ENCODE measurements around the gene KRTAP10-1. TPM values are rescaled to one million over a fixed set of nuclear protein-coding genes. Genes with fewer than 3 reads are reported as not detected.
"Not testable (repeated sequence)": the region's sequence is repeated elsewhere in the genome, so short reads cannot be mapped to it uniquely, and the experiment has no call there.

Gene KRTAP10-1
- total RNA-seq, 1 donor from 2014 or later: not detected

DNA sequence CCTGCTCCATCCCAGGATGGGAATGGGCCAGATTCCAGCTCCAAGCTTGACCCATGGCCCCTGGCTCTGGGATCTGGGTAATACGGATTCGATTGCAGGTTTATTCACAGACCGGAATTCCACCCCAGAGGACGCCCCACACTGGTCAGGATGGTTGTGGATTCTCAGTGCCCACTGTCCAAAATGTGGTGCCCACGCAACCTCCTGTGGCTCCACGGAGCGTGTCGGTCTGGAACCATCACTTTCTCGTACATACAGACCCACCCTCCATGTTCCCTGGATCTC lies 31.6 kb downstream of the KRTAP10-1 start:
- Mint-ChIP-seq H3K9me3 (no peaks in the 10 kb centered on the region), H3K4me3 (no peak overlapping the region), H3K4me1 (ENCODE audit: unreplicated experiment) (peaks cover 8% of the 10 kb centered on the region), H3K27me3 (no peaks in the 10 kb centered on the region), H3K27ac (no peak overlapping the region), H3K36me3 (no peaks in the 10 kb centered on the region)
- TF ChIP-seq, protein P1, sequence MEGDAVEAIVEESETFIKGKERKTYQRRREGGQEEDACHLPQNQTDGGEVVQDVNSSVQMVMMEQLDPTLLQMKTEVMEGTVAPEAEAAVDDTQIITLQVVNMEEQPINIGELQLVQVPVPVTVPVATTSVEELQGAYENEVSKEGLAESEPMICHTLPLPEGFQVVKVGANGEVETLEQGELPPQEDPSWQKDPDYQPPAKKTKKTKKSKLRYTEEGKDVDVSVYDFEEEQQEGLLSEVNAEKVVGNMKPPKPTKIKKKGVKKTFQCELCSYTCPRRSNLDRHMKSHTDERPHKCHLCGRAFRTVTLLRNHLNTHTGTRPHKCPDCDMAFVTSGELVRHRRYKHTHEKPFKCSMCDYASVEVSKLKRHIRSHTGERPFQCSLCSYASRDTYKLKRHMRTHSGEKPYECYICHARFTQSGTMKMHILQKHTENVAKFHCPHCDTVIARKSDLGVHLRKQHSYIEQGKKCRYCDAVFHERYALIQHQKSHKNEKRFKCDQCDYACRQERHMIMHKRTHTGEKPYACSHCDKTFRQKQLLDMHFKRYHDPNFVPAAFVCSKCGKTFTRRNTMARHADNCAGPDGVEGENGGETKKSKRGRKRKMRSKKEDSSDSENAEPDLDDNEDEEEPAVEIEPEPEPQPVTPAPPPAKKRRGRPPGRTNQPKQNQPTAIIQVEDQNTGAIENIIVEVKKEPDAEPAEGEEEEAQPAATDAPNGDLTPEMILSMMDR (conservative IDR thresholded peaks at IDR 0.05): no peak
- no peak for DNase-seq (ENCODE audit: extremely low spot score, unreplicated experiment)

GRCh38 chr21:44507673-44508425 lies 32.1 kb downstream of the KRTAP10-1 start:
- Mint-ChIP-seq H3K9me3 (no peaks in the 10 kb centered on the region), H3K4me3 (no peak overlapping the region), H3K27me3 (no peaks in the 10 kb centered on the region), H3K27ac (no peak overlapping the region), H3K4me1 (ENCODE audit: unreplicated experiment) (peaks cover 8% of the 10 kb centered on the region), H3K36me3 (no peaks in the 10 kb centered on the region)
- TF ChIP-seq, protein P1 (conservative IDR thresholded peaks at IDR 0.05): no peak
- no peak for DNase-seq (ENCODE audit: extremely low spot score, unreplicated experiment)

GRCh38 chr21:44506279-44507255 lies 33.4 kb downstream of the KRTAP10-1 start:
- H3K36me3 Mint-ChIP-seq: no peaks in the 10 kb centered on the region
- H3K27me3 Mint-ChIP-seq: no peaks in the 10 kb centered on the region
- TF ChIP-seq, protein P1 (conservative IDR thresholded peaks at IDR 0.05): no peak
- H3K9me3 Mint-ChIP-seq: no peaks in the 10 kb centered on the region
- peaks cover 8% of the 10 kb centered on the region for H3K4me1 Mint-ChIP-seq (ENCODE audit: unreplicated experiment)
- DNase-seq (ENCODE audit: extremely low spot score, unreplicated experiment): no peak
- no peak overlapping the region for H3K27ac Mint-ChIP-seq
- H3K4me3 Mint-ChIP-seq: no peak overlapping the region

DNA sequence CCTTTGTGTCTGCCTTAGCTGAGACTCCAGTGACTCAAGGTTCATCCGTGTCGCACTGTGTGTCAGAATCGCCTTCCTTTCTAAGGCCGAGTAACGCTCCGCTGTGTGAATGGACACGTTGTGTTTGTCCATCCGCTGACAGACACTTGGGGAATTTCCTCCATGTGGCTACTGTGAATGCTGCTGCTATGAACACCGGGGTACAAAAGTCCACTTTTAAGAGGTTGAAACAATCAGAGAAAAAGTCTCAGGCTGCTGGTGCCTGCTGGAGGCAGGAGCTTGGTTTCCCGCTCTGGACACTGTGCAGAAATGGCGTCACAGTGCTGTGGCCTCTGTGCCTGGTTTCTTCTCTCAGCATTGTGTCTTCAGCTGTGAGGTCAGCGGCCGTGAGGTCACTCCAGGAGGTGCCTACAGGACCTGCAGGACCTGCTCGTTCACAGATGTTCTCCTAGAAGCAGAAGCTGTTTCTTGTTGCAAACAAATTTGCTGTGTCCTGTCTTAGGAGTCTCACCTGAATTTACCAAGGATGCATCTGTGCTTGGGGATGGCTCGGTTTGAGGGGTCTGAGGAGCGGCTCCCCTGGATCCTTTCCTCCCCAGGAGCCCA lies 34.2 kb downstream of the KRTAP10-1 start:
- TF ChIP-seq, protein P1 (conservative IDR thresholded peaks at IDR 0.05): no peak
- no peak for DNase-seq (ENCODE audit: extremely low spot score, unreplicated experiment)
- Mint-ChIP-seq H3K27me3 (no peaks in the 10 kb centered on the region), H3K9me3 (no peaks in the 10 kb centered on the region), H3K4me3 (no peak overlapping the region), H3K4me1 (ENCODE audit: unreplicated experiment) (peaks cover 8% of the 10 kb centered on the region), H3K27ac (no peak overlapping the region), H3K36me3 (no peaks in the 10 kb centered on the region)

DNA sequence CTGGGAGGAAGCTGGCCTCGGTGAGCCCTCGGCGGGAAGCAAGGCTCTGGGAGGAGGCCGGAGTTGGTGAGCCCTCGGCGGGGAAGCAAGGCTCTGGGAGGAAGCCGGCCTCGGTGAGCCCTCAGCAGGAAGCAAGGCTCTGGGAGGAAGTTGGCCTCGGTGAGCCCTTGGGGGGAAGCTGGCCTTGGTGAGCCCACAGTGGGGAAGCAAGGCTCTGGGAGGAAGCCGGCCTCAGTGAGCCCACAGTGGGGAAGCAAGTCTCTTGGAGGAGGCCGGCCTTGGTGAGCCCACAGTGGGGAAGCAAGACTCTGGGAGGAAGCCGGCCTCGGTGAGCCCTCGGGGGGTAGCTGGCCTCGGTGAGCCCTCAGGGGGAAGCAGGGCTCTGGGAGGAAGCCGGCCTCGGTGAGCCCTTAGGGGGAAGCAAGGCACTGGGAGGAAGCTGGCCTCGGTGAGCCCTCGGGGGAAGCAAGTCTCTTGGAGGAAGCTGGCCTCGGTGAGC lies 36.0 kb downstream of the KRTAP10-1 start:
- TF ChIP-seq, protein P1 (conservative IDR thresholded peaks at IDR 0.05): no peak
- no peaks in the 10 kb centered on the region for H3K27me3 Mint-ChIP-seq
- DNase-seq (ENCODE audit: extremely low spot score, unreplicated experiment): no peak
- H3K9me3 Mint-ChIP-seq: no peaks in the 10 kb centered on the region
- H3K4me1 Mint-ChIP-seq (ENCODE audit: unreplicated experiment): peaks cover 8% of the 10 kb centered on the region
- no peak overlapping the region for H3K27ac Mint-ChIP-seq
- no peaks in the 10 kb centered on the region for H3K36me3 Mint-ChIP-seq
- no peak overlapping the region for H3K4me3 Mint-ChIP-seq

GRCh38 chr21:44503006-44503889 lies 36.7 kb downstream of the KRTAP10-1 start:
- not testable (repeated sequence) for H3K4me3 Mint-ChIP-seq

More at GRCh38 chr21:44503006-44503889, 36.7 kb downstream of the KRTAP10-1 start:
- not testable (repeated sequence) for H3K4me1 Mint-ChIP-seq (ENCODE audit: unreplicated experiment); H3K36me3 Mint-ChIP-seq; H3K27ac Mint-ChIP-seq; H3K9me3 Mint-ChIP-seq; DNase-seq (ENCODE audit: extremely low spot score, unreplicated experiment); H3K27me3 Mint-ChIP-seq

All from type B pancreatic cell (in vitro differentiated cells).